ENCODE results near the gene NUDT17. TPM values are rescaled to one million over a fixed set of nuclear protein-coding genes. Genes with fewer than 3 reads are reported as not detected.

Gene NUDT17
- total RNA-seq, 2 experiments from 2014 or later, result 2.8 to 3.8 TPM

GRCh38 chr1:145871994-145872924 is 26.8 kb downstream of the NUDT17 start:
- intact Hi-C loops (cut with micrococcal nuclease), result no loop called here
- no peaks in the 10 kb centered on the region for H3K9me3 Mint-ChIP-seq
- ChIA-PET POLR2A (interaction anchor here (0.5 to 3.2 kb wide), 3 partner anchors 14 to 92 kb away, joined by 3 to 20 read pairs (median 6); partner anchors contain the start of genes ANKRD34A, PIAS3 and POLR3GL), CTCF (interaction anchor here (0.6 to 3.5 kb wide), 8 partner anchors 12 to 108 kb away, joined by 3 to 35 read pairs (median 4); partner anchors contain the start of genes ITGA10, NUDT17 and PIAS3)
- H3K27me3 Mint-ChIP-seq, result no peaks in the 10 kb centered on the region
- peak overlapping the region; percentile 70 for H3K4me3 Mint-ChIP-seq
- peaks cover 14% of the 10 kb centered on the region for H3K4me1 Mint-ChIP-seq (ENCODE audit: low read depth)
- no peaks in the 10 kb centered on the region for H3K36me3 Mint-ChIP-seq
- no peak overlapping the region for H3K27ac Mint-ChIP-seq
- peak; percentile 50 for DNase-seq

GRCh38 chr1:145874646-145875045 is 29.2 kb downstream of the NUDT17 start:
- intact Hi-C loops (cut with micrococcal nuclease), result no loop called here
- Mint-ChIP-seq H3K27me3 (no peaks in the 10 kb centered on the region), H3K36me3 (no peaks in the 10 kb centered on the region), H3K4me1 (ENCODE audit: low read depth) (peaks cover 14% of the 10 kb centered on the region), H3K9me3 (no peaks in the 10 kb centered on the region), H3K27ac (no peak overlapping the region), H3K4me3 (no peak overlapping the region)
- no peak for DNase-seq
- ChIA-PET POLR2A (no interaction called here), CTCF (interaction anchor here (1.6 to 3.0 kb wide), 2 partner anchors 17 to 29 kb away, joined by 6 to 11 read pairs; partner anchors contain the start of gene NUDT17)

- CTCF ChIA-PET, result no interaction called here
- H3K4me3 Mint-ChIP-seq, result no peak overlapping the region
These were observed 32.6 kb downstream of the NUDT17 start for GRCh38 chr1:145877923-145878486.

DNA sequence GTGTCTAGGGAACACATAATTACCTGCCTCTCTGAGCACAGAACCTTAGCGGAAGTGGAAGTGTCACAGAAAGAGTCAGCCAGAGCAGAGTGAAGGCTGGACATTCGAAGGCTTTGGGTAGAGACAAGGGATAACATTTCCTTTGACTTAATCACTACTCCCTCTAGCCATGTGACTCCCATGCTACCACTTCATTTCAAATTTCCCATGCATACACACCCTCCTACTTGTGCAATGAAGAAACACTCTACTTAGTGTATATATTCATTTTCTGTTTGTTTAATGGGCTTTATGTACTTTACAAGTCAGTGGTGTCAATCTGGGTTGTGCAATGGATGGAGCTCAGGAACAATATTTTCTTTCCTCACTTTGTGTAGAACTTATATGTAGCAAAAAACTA is 33.3 kb downstream of the NUDT17 start:
- H3K4me3 Mint-ChIP-seq, result no peak overlapping the region
- no peak overlapping the region for H3K27ac Mint-ChIP-seq
- intact Hi-C loops (cut with micrococcal nuclease), result no loop called here
- peaks cover 4% of the 10 kb centered on the region for H3K27me3 Mint-ChIP-seq
- CTCF ChIA-PET, result interaction anchor here (0.6 to 1.7 kb wide), 3 partner anchors 20 to 33 kb away, joined by 3 to 6 read pairs (median 4); partner anchors contain the start of genes NUDT17 and PIAS3
- no peaks in the 10 kb centered on the region for H3K9me3 Mint-ChIP-seq
- no peak for DNase-seq
- POLR2A ChIA-PET, result no interaction called here
- H3K36me3 Mint-ChIP-seq, result no peaks in the 10 kb centered on the region
- no peaks in the 10 kb centered on the region for H3K4me1 Mint-ChIP-seq (ENCODE audit: low read depth)

More at GRCh38 chr1:145877923-145878486, 32.6 kb downstream of the NUDT17 start:
- intact Hi-C loops (cut with micrococcal nuclease), result no loop called here
- Mint-ChIP-seq H3K36me3 (no peaks in the 10 kb centered on the region), H3K27me3 (no peaks in the 10 kb centered on the region), H3K4me1 (ENCODE audit: low read depth) (no peaks in the 10 kb centered on the region), H3K9me3 (no peaks in the 10 kb centered on the region), H3K27ac (no peak overlapping the region)
- POLR2A ChIA-PET, result no interaction called here
- no peak for DNase-seq

GRCh38 chr1:145879775-145880174 is 34.3 kb downstream of the NUDT17 start:
- intact Hi-C loops (cut with micrococcal nuclease), result no loop called here
- CTCF ChIA-PET, result interaction anchor here (1.3 to 1.7 kb wide), 5 partner anchors 12 to 98 kb away, joined by 3 to 8 read pairs (median 4); partner anchors contain the start of genes NUDT17 and PIAS3
- Mint-ChIP-seq H3K36me3 (no peaks in the 10 kb centered on the region), H3K27ac (no peak overlapping the region), H3K4me1 (ENCODE audit: low read depth) (peaks cover 2% of the 10 kb centered on the region), H3K9me3 (no peaks in the 10 kb centered on the region), H3K4me3 (no peak overlapping the region), H3K27me3 (peaks cover 11% of the 10 kb centered on the region)
- no peak for DNase-seq
- POLR2A ChIA-PET, result interaction anchor here (0.6 kb wide), 1 partner anchor 37 kb away, joined by 3 read pairs; no protein-coding TSS in a partner anchor

GRCh38 chr1:145884675-145885074 is 39.2 kb downstream of the NUDT17 start:
- DNase-seq, result no peak

DNA sequence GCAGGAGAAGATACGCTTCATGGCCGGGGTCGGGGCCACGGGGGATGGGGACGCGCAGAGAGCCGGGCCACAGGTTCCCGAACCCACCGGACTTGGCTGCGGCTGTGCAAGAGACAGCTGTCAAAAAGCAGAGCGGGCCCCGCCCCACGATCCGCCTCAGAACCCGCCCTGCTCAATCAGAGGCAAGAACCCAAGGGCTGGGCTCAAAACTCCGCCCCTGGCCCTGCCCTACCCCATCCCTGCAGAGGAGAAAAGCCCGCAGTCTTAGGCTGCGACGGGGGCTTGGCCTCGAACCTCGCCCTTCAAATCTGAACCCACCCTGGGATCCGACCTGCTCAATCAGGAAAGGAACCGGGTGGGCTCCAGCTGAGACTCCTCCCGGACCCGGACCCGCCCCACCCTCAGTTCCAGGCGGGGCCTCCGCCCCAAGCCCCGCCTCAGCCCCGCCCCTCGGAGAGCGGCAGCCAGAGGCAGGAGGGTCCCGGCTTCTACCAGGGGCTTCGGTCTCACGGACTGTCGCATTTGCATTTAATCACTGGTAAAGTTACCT is 40.4 kb downstream of the NUDT17 start, which contains the start of gene ANKRD35:
Gene ANKRD35 (minus strand): TSS at position 129 of the 550 bp plus-strand sequence. CDS start 108 bp downstream, at position 21.
- Mint-ChIP-seq H3K9me3 (no peaks in the 10 kb centered on the region), H3K27ac (no peak within 1 kb of the TSS), H3K27me3 (peaks cover 18% of the 10 kb centered on the region), H3K36me3 (no peaks in the 10 kb centered on the region), H3K4me3 (peak within 1 kb of the TSS; percentile 78), H3K4me1 (ENCODE audit: low read depth) (peaks cover 19% of the 10 kb centered on the region)
- CTCF ChIA-PET, result interaction anchor here (2.2 to 2.7 kb wide), 2 partner anchors 40 to 121 kb away, joined by 8 to 15 read pairs; partner anchors contain the start of gene NUDT17
- intact Hi-C loops (cut with micrococcal nuclease), result loop anchor here (1.0 kb wide), 1 partner anchor 27 kb away; the partner anchor contains the start of gene PIAS3
- POLR2A ChIA-PET, result interaction anchor here (1.3 kb wide), 2 partner anchors 27 to 68 kb away, joined by 3 to 4 read pairs; partner anchors contain the start of gene PIAS3
- DNase-seq, result peak; percentile 92

More at GRCh38 chr1:145884675-145885074, 39.2 kb downstream of the NUDT17 start:
- H3K36me3 Mint-ChIP-seq, result no peaks in the 10 kb centered on the region
- H3K27ac Mint-ChIP-seq, result no peak overlapping the region
- intact Hi-C loops (cut with micrococcal nuclease), result loop anchor here (1.0 kb wide), 1 partner anchor 25 kb away; the partner anchor contains the start of gene PIAS3
- POLR2A ChIA-PET, result no interaction called here
- CTCF ChIA-PET, result interaction anchor here (2.7 to 4.7 kb wide), 2 partner anchors 39 to 123 kb away, joined by 8 to 23 read pairs; partner anchors contain the start of gene NUDT17
- no peak overlapping the region for H3K4me3 Mint-ChIP-seq
- H3K27me3 Mint-ChIP-seq, result peaks cover 18% of the 10 kb centered on the region
- peaks cover 19% of the 10 kb centered on the region for H3K4me1 Mint-ChIP-seq (ENCODE audit: low read depth)
- H3K9me3 Mint-ChIP-seq, result no peaks in the 10 kb centered on the region

DNA sequence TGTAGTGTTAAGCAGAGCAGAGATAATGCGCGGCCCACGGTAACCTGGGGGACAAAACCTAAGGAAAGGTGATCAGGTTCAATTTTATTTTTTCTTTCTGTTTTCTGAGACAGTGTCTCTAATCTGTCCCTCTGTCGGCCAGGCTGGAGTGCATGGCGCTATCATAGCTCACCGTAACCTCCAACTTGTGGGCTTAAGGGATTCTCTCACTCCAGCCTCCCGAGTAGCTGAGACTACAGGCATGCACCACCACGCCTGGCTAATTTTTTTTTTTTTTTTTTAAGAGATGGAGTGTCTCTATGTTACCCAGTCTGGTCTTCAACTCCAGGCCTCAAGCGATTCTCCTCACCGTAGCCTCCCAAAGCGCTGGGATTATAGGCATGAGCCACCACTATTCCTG is 41.0 kb downstream of the NUDT17 start:
- Mint-ChIP-seq H3K27ac (no peak overlapping the region), H3K9me3 (no peaks in the 10 kb centered on the region), H3K36me3 (no peaks in the 10 kb centered on the region), H3K27me3 (peaks cover 18% of the 10 kb centered on the region), H3K4me3 (peak overlapping the region; percentile 78), H3K4me1 (ENCODE audit: low read depth) (peaks cover 19% of the 10 kb centered on the region)
- POLR2A ChIA-PET, result interaction anchor here (1.3 kb wide), 2 partner anchors 28 to 68 kb away, joined by 3 to 4 read pairs; partner anchors contain the start of gene PIAS3
- DNase-seq, result no peak
- intact Hi-C loops (cut with micrococcal nuclease), result no loop called here
- CTCF ChIA-PET, result interaction anchor here (0.6 to 2.7 kb wide), 3 partner anchors 9 to 121 kb away, joined by 3 to 15 read pairs (median 8); partner anchors contain the start of gene NUDT17

GRCh38 chr1:145886816-145887215 is 41.4 kb downstream of the NUDT17 start:
- ChIA-PET CTCF (interaction anchor here (0.6 to 2.7 kb wide), 3 partner anchors 8 to 120 kb away, joined by 3 to 15 read pairs (median 8); partner anchors contain the start of gene NUDT17), POLR2A (interaction anchor here (1.3 kb wide), 1 partner anchor 67 kb away, joined by 3 read pairs; no protein-coding TSS in a partner anchor)
- H3K9me3 Mint-ChIP-seq, result no peaks in the 10 kb centered on the region
- peaks cover 19% of the 10 kb centered on the region for H3K4me1 Mint-ChIP-seq (ENCODE audit: low read depth)
- H3K27me3 Mint-ChIP-seq, result peaks cover 18% of the 10 kb centered on the region
- H3K36me3 Mint-ChIP-seq, result no peaks in the 10 kb centered on the region
- no peak overlapping the region for H3K27ac Mint-ChIP-seq
- no peak for DNase-seq
- H3K4me3 Mint-ChIP-seq, result peak overlapping the region; percentile 36
- intact Hi-C loops (cut with micrococcal nuclease), result no loop called here

- no peak overlapping the region for H3K27ac Mint-ChIP-seq
- no peak for DNase-seq
- H3K27me3 Mint-ChIP-seq, result peaks cover 18% of the 10 kb centered on the region
- H3K4me1 Mint-ChIP-seq (ENCODE audit: low read depth), result peaks cover 19% of the 10 kb centered on the region
- intact Hi-C loops (cut with micrococcal nuclease), result no loop called here
- CTCF ChIA-PET, result no interaction called here
- no peaks in the 10 kb centered on the region for H3K9me3 Mint-ChIP-seq
- POLR2A ChIA-PET, result no interaction called here
- no peak overlapping the region for H3K4me3 Mint-ChIP-seq
- no peaks in the 10 kb centered on the region for H3K36me3 Mint-ChIP-seq
These were observed 42.2 kb downstream of the NUDT17 start for GRCh38 chr1:145887631-145888030.

DNA sequence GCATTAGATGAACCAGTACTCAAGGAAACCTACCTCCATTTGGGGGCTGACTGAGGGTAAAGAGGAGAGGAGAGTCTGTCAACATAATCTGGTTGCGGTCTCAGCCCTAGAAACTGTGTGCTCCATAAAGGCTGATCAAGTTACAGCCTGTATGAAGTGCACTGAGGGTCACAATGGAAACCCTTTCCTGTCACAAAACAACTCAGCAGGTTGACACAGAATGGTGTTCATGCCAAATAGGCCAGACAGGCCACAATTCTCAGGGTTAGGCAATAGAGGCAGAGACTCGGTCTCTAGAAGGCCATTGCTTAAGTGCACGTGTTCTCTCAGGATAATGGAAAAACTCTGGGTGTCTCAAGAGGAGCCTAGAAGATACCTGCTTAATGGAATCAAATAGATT is 44.3 kb downstream of the NUDT17 start:
- POLR2A ChIA-PET, result no interaction called here
- peaks cover 7% of the 10 kb centered on the region for H3K27me3 Mint-ChIP-seq
- H3K4me3 Mint-ChIP-seq, result no peak overlapping the region
- CTCF ChIA-PET, result interaction anchor here (1.1 kb wide), 1 partner anchor 44 kb away, joined by 3 read pairs; the partner anchor contains the start of gene NUDT17
- peaks cover 17% of the 10 kb centered on the region for H3K4me1 Mint-ChIP-seq (ENCODE audit: low read depth)
- no peak overlapping the region for H3K27ac Mint-ChIP-seq
- H3K9me3 Mint-ChIP-seq, result no peaks in the 10 kb centered on the region
- no peak for DNase-seq
- no peaks in the 10 kb centered on the region for H3K36me3 Mint-ChIP-seq
- intact Hi-C loops (cut with micrococcal nuclease), result no loop called here
